HG02678 (cell line): Measurements from ENCODE around the gene VEZT.
"Not testable (repeated sequence)": the region's sequence is repeated elsewhere in the genome, so short reads cannot be mapped to it uniquely, and the experiment has no call there.

Source experiments
- ATAC-seq: cut with Tn5 transposase; IDR thresholded peaks from one replicate; pipeline ENCODE4 v1.9.1; 2021; ENCODE audit warnings: mild to moderate bottlenecking, moderate library complexity; ENCODE audit not compliant: unreplicated experiment

The VEZT gene

DNA sequence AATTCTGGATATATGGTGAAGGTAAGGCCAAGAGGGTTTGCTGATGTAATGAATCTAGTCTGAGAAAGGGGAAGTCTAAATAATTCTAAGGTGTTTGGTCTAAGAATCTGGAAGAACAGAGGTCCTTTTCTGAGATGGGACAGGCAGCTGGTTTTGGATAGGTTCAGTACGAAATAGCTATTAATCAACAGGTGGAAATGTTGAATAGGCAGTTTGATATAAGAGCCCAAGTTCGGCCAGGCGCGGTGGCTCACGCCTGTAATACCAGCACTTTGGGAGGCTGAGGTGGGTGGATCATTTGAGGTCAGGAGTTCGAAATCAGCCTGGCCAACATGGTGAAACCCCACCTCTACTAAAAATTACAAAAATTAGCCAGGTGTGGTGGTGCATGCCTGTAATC, 97.1 kb downstream of the VEZT start:
- not testable (repeated sequence) for ATAC-seq

DNA sequence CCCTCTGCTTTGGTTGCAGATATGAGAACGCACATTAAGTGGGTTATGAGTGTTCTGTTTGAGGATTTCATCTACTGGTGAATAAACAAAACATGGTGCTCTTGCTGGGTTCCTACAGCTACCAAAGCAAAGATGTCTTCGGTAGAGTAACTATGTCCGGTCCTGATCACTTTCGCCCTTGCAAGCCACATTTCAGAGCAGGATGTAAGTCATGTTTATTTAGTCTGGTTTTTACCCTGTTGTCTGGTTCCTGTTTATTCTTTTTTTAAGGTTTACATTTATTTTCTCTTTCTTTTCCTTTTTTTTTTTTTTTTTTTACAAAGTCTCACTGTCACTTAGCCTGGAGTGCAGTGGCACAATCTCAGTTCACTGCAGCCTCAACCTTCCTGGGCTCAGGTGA, 99.2 kb downstream of the VEZT start:
- ATAC-seq, result no peak

DNA sequence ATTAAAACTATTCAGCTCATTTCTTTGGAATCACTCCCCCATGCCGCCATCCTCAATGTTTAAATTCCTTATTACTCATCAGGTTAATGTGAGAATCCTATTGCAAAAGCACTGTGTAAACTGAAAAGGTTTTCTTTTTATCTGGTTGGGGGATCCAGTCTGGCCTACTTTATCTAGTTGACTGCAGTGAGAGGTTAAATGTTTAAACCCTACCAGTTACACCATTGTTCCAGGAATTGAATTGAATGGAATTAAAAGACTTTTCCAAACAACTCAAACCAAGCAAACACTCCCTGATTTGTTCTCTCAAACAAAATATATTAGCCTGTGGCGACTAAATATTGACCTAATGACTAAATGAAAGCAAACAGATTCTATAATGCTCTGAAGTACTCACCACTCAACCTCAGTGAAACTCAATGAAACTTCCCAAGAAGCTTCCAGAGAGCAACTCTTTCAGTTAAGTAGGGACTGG, 100.5 kb downstream of the VEZT start:
- ATAC-seq, result no peak

DNA sequence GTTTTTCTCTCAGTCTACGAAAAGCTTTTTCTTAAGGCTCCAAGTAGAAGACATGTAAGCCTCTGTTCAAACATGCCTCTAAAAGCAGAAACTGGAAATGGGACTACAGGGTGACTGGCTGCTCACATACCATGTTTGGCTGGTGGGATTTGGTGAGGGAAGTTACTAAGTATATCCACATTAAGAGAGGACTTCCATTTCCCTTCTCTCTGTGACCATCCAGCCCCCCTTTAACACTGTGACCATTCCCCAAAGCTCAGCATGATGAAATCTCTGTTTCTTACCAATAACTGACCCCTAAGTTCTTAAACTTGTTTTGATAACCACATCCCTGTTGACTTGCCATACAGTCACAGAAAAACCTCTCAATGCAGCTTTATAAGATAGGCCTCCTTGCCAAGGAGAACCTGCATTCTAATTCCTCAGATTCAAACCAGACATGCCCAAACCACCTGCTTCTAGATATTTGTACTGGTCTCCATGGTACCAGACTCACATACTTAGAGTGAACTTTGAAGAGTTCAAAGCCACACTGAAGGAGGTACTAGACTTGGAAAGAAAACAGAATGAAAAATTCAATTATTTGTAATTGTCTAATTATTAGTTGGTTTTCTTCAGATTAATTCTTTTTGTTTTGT, 102.2 kb downstream of the VEZT start:
- no peak for ATAC-seq

- no peak for ATAC-seq
Measured at GRCh38 chr12:95321516-95322246, 104.1 kb downstream of the VEZT start.

DNA sequence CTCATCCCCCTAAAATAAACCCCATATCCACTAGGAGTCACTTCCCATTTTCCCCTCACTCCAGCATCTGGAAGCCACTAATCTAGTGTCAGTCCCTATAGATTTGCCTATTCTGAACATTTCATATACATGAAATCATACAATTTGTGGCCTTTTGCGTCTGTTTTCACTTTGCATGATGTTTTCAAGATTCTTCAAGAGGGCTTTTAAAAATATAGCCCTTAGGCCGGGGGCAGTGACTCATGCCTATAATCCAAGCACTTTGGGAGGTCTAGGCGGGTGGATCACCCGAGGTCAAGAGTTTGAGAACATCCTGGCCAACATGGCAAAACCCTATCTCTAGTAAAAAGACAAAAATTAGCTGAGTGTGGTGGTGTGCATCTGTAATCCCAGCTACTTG, 104.7 kb downstream of the VEZT start:
- ATAC-seq, result no peak

DNA sequence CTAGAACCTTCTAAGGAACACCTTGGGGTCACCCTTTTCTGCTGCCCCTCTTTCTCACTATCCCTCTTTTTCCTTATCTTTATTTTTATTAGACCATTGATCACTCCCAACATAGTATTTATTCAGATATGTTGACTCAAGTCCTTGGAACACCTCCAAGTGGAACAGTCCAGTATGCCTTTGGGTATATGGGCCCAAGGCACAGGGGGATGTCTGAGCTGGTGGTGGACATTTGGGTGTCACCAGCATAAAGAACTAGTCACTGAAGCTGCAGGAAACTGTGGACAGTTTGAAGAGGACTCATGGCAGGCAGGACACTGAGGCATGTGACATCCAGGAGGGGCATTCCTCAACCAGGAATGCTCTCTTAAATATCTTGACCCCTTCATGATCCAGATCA, 105.6 kb downstream of the VEZT start:
- ATAC-seq, result no peak

DNA sequence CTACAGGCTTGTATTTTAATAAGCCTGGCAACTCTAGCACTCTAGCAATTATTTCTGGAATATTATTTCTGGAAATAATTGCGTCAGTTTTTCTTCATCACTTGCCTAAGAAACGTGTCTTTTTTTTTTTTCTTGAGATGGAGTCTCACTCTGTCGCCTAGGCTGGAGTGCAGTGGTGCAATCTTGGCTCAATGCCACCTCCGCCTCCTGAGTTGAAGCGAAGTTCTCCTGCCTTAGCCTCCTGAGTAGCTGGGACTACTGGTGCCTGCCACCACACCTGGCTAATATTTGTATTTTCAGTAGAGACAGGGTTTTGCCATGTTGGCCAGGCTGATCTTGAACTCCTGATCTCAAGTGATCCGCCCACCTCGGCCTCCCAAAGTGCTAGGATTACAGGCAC, 106.6 kb downstream of the VEZT start:
- not testable (repeated sequence) for ATAC-seq

DNA sequence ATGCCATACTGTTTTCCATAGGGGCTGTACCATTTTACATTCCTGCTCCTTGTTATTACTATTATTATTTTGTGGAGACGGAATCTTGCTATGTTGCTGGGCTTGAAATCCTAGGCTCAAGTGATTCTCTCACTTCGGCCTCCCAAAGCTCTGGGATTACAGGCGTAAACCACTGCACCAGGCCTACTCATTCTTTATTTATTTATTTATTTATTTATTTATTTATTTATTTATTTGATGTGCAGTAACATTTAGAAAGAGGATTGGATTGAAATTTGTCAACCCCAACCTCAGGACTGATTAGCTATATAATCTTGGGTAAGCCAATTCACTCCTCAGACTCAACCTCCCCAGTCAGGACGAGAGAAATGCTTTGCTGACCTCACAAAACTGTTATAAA, 107.9 kb downstream of the VEZT start:
- ATAC-seq, result no peak

DNA sequence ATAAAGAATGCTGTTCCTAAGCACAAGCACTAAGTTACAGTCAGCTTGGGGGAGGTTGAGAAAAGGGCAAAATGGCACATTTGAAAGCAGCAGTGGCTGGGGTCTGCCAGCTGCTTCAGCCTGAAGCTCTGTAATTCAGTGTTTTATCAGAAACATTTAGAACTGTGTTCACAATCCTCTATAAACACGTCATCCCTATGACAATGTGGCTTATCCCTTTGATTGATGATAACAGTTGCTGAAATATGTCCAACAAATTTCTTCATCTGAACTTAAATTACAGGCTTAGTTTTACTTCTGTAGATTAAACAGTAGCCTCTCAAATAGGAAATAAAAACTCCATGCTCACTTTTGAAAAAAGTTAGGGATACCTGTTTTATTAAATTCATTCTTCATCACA, 108.8 kb downstream of the VEZT start:
- ATAC-seq, result no peak

- no peak for ATAC-seq
Measured at GRCh38 chr12:95326855-95327254, 109.2 kb downstream of the VEZT start.

DNA sequence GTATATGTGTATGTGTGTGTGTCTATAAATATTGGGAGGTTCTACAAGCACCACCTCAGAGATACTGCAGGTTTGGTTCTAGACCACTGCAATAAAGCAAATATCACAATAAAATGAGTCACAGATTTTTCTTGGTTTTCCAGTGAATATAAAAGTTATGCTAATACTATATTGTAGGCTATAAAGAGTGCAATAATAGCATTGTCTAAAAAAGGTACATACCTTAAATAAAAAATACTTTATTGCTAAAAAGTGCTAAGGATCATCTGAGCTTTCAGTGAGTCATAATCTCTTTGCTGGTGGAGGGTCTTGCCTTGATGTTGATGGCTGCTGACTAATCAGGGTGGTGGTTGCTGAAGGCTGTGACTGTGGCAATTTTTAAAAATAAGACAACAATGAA, 111.1 kb downstream of the VEZT start:
- no peak for ATAC-seq

DNA sequence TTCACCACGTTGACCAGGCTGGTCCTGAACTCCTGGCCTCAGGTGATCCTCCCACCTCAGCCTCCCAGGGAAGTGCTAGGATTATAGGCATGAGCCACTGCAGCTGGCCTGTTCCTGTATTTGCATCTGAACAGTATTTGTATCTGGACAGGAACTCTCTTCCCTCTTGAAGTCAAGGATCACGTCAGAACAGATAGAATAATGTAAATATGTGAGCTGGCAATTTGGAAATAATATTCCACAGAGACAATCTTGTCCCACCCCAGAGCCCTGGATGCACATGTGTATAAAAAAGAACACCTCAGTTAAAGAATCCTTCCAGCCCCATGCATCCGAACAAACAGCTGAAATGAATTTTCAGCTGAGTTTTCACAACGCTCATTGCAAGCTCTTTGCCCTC, 118.3 kb downstream of the VEZT start:
- ATAC-seq, result no peak

DNA sequence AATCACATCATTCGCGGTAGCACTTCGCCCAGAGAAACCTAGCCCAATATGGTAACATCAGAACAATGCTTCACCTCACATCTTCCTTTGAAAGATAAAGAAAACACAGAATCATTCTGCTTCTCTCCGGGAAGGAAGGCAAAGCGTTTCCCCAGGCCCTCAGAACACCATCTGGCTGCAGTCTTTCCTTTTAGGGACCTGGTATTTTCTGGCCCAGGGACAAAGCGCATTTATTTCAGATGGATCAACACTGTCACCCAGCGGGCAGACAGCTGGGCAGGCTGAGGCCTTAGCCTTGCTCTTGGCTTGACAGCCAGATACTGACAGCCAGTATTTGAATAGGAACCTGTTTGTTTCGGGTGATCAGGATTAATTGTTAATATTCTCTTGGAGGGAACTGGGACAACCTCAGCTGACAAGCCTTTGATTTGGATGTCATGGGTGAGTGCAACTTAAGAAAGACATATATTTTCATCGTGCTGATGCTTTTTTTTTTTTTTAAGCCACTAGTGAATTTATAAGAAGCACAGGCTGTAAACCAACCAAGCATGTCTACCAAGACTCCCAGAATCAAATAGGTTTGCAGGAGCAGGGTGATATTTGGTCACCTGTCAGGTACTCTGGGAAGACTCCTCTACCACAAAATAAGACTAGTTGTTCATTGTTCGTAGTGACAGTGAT, 118.9 kb downstream of the VEZT start:
- ATAC-seq, result no peak

DNA sequence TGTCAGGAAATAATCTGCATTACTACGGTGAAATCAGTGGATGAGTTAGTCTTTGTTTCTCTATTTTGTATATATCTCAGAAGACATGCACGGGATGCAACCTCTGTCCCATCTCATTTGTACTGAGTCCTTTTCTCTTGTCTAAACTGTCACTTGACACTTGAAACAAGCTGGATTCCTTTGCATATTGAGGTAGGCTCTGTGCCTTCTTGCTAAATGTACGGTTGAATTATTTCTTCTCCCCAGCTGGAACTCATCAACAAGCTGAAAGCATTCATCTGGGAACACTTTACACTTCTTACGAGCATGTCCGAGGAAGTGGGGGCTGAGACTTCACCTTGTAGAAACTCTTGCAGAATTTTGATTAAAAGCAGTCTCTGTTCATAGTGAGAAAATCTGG, 119.5 kb downstream of the VEZT start:
- ATAC-seq, result no peak

DNA sequence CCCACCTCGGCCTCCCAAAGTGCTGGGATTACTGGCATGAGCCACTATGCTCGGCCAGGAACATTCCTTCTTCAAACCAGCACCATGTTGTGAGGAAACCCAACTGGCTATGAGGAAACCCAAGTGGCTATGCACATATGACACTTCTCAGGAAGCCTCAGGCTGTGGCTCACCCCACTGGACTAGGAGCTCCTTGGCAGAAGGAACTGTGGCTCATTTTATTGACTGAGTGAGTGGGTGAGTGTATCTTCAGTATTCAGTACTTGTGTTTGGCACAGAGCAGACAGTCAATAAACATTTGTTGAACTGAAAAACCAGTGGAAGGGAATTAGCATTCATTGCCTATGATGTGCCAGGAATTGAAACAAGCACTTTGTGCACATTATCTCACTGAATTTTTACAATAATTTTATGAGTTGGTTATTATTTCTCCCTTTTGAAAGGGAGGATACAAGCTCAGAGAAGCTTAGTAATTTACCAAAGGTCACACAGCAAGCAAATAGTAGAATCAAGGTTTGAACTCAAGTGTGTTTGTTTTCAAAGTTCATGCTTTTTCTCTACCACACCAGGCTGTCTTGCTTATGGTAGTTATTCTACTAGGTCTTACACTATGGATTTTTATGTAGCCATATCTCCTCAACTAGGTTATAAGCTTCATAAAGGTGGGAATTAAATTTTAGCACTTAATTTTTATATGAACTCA, 121.6 kb downstream of the VEZT start:
- no peak for ATAC-seq

- ATAC-seq, result no peak
Measured at GRCh38 chr12:95342008-95342407, 124.4 kb downstream of the VEZT start.

- ATAC-seq, result no peak
Measured at GRCh38 chr12:95343461-95344230, 126.0 kb downstream of the VEZT start.

DNA sequence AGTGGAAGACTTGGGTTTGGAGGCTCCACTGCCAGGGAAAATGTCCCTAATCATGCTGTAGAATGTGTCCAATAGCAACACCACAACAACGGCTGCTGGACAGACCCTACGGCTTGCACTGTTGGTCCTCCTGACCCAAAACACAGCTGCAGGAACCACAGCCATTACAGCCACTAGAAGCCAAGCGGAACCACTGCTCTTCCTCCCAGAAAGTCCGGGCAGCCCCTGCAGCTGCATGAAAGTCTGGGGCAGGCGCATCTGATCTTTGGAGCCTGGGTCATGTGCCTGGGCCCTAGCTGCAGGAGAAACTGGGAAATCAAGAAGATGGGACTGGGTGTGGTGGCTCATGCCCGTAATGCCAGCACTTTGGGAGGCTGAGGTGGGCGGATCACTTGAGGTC, 131.7 kb downstream of the VEZT start:
- no peak for ATAC-seq

DNA sequence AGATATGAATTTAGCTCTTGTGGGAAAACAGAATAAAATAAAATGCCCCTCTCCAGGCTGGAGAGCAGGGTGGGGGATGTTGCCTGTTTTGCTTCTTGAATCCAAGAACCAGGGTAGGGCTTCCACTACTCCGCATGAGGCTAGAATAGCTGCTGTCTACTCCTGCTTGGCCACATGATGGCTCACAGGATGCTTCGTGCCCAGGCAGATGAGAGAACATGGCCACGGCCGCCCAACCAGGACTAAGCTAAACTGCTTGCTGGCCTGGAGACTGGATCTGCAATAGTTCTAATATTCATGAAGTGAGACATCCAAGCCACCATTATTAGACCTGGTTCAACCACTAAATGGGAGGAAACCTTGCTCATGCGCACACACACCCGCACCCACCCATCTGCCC, 134.1 kb downstream of the VEZT start:
- no peak for ATAC-seq
